ENCODE results near the gene GMPPB. TPM values are rescaled to one million over a fixed set of nuclear protein-coding genes. Genes with fewer than 3 reads are reported as not detected.

Gene GMPPB
- total and polyA plus RNA-seq, 12 donors, result 8.7 to 48.8 (median 12.9) TPM

DNA sequence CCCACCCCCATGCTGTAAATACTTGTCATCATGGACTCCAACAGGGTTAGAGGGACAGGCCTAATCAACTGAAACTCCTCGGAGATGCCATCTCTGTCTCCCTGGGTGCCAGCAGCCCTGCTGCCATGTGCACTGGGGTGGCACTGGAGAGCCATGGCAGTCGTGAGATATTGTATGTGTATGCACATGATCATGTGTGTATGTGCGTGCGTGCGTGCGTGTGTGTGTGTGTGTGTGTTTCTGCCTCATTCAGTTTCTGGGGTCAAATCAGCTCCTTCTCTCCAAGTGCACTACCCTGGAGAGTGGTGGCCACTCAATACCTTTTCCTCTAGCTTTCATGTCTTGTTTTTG is 52.8 kb downstream of the GMPPB start:
- DNase-seq (no peak), ATAC-seq (no peak)
- peaks cover 0 to 21% (median 17%) of the 10 kb centered on the region in 9 donors for H3K4me1 ChIP-seq
- H3K27me3 ChIP-seq, result no peaks in the 10 kb centered on the region
- H3K9me3 ChIP-seq, result no peaks in the 10 kb centered on the region
- H3K36me3 ChIP-seq, result peaks cover 0 to 4% (median 3%) of the 10 kb centered on the region in 9 donors
- 62 to 65% methylated on average over 6 of the region's 6 CpGs for WGBS, 2 donors
- intact Hi-C loops (cut with DNase I), result loop anchor here in 8 of 10 donors (1.0 to 10.0 kb wide), 8 partner anchors 130 to 214 kb away; partner anchors contain the start of gene DAG1 (in 2 of the 8)
- TF ChIP-seq, protein P1, sequence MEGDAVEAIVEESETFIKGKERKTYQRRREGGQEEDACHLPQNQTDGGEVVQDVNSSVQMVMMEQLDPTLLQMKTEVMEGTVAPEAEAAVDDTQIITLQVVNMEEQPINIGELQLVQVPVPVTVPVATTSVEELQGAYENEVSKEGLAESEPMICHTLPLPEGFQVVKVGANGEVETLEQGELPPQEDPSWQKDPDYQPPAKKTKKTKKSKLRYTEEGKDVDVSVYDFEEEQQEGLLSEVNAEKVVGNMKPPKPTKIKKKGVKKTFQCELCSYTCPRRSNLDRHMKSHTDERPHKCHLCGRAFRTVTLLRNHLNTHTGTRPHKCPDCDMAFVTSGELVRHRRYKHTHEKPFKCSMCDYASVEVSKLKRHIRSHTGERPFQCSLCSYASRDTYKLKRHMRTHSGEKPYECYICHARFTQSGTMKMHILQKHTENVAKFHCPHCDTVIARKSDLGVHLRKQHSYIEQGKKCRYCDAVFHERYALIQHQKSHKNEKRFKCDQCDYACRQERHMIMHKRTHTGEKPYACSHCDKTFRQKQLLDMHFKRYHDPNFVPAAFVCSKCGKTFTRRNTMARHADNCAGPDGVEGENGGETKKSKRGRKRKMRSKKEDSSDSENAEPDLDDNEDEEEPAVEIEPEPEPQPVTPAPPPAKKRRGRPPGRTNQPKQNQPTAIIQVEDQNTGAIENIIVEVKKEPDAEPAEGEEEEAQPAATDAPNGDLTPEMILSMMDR (IDR thresholded peaks at IDR 0.05), result no peak
- H3K27ac ChIP-seq, result no peak overlapping the region
- no peak overlapping the region for H3K4me3 ChIP-seq

Other genes with a start within 250 kb of the GMPPB start
- gene BSN, start 169.5 kb downstream of the GMPPB start, total RNA-seq, result 1 to 10 TPM in 4 of 10 donors, under 1 TPM in 6; 0.17 to 1.4 (median 0.68) TPM
- gene BSN, start 169.5 kb downstream of the GMPPB start, polyA plus RNA-seq, result under 1 TPM; 0.06 to 0.37 TPM
- gene APEH, start 49.6 kb downstream of the GMPPB start, total RNA-seq, result 100 to 1,000 TPM; 101 to 140 (median 110) TPM
- gene APEH, start 49.6 kb downstream of the GMPPB start, polyA plus RNA-seq, result 10 to 100 TPM; 18.2 to 65.7 TPM
- 1 to 10 TPM; 2.3 to 5.1 (median 3.8) TPM for gene MST1, start 34.5 kb downstream of the GMPPB start, total RNA-seq
- gene MST1, start 34.5 kb downstream of the GMPPB start, polyA plus RNA-seq, result 10 to 100 TPM in 1 of 2 donors, 1 to 10 TPM in 1; 3.3 to 16.0 TPM
- gene RNF123, start 34.4 kb downstream of the GMPPB start, total RNA-seq, result 10 to 100 TPM; 41.5 to 61.8 (median 51.4) TPM
- gene RNF123, start 34.4 kb downstream of the GMPPB start, polyA plus RNA-seq, result 10 to 100 TPM; 23.6 to 30.8 TPM
- gene AMIGO3, start 4.3 kb downstream of the GMPPB start, total RNA-seq, result under 1 TPM in 2 of 10 donors, not detected in 8; 0.09 to 0.15 TPM
- 1 to 10 TPM; 1.8 to 2.1 TPM for gene AMIGO3, start 4.3 kb downstream of the GMPPB start, polyA plus RNA-seq
- 10 to 100 TPM; 13.7 to 24.4 (median 16.6) TPM for gene IP6K1, start 62.6 kb upstream of the GMPPB start, total RNA-seq
- 10 to 100 TPM in 1 of 2 donors, 1 to 10 TPM in 1; 9.0 to 12.3 TPM for gene IP6K1, start 62.6 kb upstream of the GMPPB start, polyA plus RNA-seq
- not detected for gene CDHR4, start 75.9 kb upstream of the GMPPB start, total RNA-seq
- gene CDHR4, start 75.9 kb upstream of the GMPPB start, polyA plus RNA-seq, result under 1 TPM; 0.01 to 0.80 TPM
- gene INKA1, start 79.3 kb upstream of the GMPPB start, total RNA-seq, result 1 to 10 TPM; 1.8 to 5.7 (median 2.5) TPM
- gene INKA1, start 79.3 kb upstream of the GMPPB start, polyA plus RNA-seq, result 1 to 10 TPM; 4.2 to 8.6 TPM
- gene UBA7, start 90.0 kb upstream of the GMPPB start, total RNA-seq, result 10 to 100 TPM; 13.1 to 47.0 (median 22.0) TPM
- gene UBA7, start 90.0 kb upstream of the GMPPB start, polyA plus RNA-seq, result 10 to 100 TPM; 12.0 to 57.6 TPM
- 1 to 10 TPM in 7 of 10 donors, under 1 TPM in 3; 0.20 to 2.4 (median 1.4) TPM for gene TRAIP, start 132.6 kb upstream of the GMPPB start, total RNA-seq
- 1 to 10 TPM in 1 of 2 donors, under 1 TPM in 1; 0.96 to 1.6 TPM for gene TRAIP, start 132.6 kb upstream of the GMPPB start, polyA plus RNA-seq
- gene CAMKV, start 146.0 kb upstream of the GMPPB start, total RNA-seq, result not detected
- not detected for gene CAMKV, start 146.0 kb upstream of the GMPPB start, polyA plus RNA-seq
- 1 to 10 TPM in 8 of 10 donors, under 1 TPM in 2; 0.53 to 4.4 (median 1.6) TPM for gene MST1R, start 179.9 kb upstream of the GMPPB start, total RNA-seq
- gene MST1R, start 179.9 kb upstream of the GMPPB start, polyA plus RNA-seq, result 1 to 10 TPM; 1.7 to 7.1 TPM
- 1 to 10 TPM; 5.3 to 8.2 (median 6.7) TPM for gene MON1A, start 205.9 kb upstream of the GMPPB start, total RNA-seq
- gene MON1A, start 205.9 kb upstream of the GMPPB start, polyA plus RNA-seq, result 10 to 100 TPM in 1 of 2 donors, 1 to 10 TPM in 1; 6.5 to 10.6 TPM
- 10 to 100 TPM; 29.8 to 57.6 (median 37.6) TPM for gene RBM6, start 216.2 kb upstream of the GMPPB start, total RNA-seq
- 100 to 1,000 TPM in 1 of 2 donors, 10 to 100 TPM in 1; 26.0 to 208 TPM for gene RBM6, start 216.2 kb upstream of the GMPPB start, polyA plus RNA-seq